Putamen (tissue), 1 donor: ENCODE measurements around the gene GLP2R.

ENCODE experiments used
- DNase-seq: peaks from one replicate; pipeline ENCODE4 v3.0.0-alpha.2; 2016; ENCODE audit warnings: low spot score

Gene GLP2R

DNA sequence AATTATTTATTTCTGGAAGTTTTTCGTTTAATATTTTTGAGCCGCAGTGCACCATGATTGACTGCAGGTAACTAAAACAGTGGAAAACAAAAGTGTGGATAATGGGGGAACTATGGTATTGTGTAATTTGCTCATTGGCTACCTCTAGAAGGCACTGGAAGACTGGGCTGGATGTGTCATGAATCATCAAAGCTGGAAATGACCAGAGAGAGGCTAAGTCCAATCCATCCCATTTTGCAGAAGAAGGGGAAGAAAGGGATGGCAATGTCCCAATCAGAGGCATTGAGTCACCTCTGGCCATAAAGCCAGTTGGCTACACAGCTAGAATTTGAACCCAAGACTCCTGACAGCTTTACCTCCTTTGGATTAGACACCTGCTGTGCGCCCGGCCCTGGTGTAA is 29.3 kb downstream of the GLP2R start:
- no peak for DNase-seq

- no peak for DNase-seq
These were observed 34.1 kb downstream of the GLP2R start for GRCh38 chr17:9859781-9860180.

- no peak for DNase-seq
These were observed 35.1 kb downstream of the GLP2R start for GRCh38 chr17:9860851-9861250.

- DNase-seq, result no peak
These were observed 36.5 kb downstream of the GLP2R start for GRCh38 chr17:9862220-9862619.

DNA sequence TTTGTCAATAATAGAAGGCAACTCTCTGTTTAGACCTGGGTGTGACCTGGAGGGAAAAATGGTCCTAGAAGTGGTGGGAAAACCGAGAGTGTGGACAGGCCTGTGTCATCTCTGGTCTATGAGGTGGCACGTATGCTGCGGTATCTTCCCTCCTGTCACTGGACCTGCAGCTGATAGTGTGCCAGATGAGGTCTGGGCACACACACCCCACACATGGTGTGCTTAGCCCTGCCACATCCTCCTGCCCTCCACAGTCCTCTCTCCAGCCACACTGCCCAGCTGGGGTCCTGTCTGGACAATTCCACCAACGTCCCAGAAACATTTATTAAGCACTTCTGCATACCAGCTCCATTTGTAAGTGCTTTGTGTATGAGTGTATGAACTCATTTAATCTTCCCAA is 37.2 kb downstream of the GLP2R start:
- no peak for DNase-seq

- no peak for DNase-seq
These were observed 39.9 kb downstream of the GLP2R start for GRCh38 chr17:9865586-9865985.

GRCh38 chr17:9868552-9868951 is 42.8 kb downstream of the GLP2R start:
- DNase-seq, result no peak

- no peak for DNase-seq
These were observed 47.1 kb downstream of the GLP2R start for GRCh38 chr17:9872852-9873251.

- no peak for DNase-seq
These were observed 49.0 kb downstream of the GLP2R start for GRCh38 chr17:9874722-9875121.

- DNase-seq, result peak; percentile 17
These were observed 49.7 kb downstream of the GLP2R start for GRCh38 chr17:9875441-9875840.

- DNase-seq, result peak; percentile 7
These were observed 52.6 kb downstream of the GLP2R start for GRCh38 chr17:9878356-9878755.

GRCh38 chr17:9878786-9879525 is 53.2 kb downstream of the GLP2R start:
- DNase-seq, result no peak

DNA sequence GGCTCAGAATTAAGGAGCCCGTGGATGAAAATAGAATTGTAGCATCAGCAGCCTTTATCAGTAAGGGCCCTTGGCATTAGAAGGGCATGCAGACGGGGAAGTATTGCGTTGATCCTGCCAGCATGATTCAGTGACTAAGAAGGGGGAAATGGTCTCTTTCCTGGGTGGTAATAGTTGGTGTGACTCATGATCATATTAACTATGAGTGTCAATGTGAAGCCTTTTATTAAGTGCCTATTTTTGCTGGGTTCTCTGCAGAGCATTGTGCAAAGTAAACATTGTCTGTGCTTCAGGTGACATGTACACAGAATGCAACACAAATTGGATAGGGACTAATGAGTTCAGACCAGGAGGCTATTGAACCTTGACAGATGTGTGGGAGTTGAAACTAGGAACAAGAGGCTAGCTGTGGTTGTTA is 54.9 kb downstream of the GLP2R start:
- DNase-seq, result peak; percentile 37

DNA sequence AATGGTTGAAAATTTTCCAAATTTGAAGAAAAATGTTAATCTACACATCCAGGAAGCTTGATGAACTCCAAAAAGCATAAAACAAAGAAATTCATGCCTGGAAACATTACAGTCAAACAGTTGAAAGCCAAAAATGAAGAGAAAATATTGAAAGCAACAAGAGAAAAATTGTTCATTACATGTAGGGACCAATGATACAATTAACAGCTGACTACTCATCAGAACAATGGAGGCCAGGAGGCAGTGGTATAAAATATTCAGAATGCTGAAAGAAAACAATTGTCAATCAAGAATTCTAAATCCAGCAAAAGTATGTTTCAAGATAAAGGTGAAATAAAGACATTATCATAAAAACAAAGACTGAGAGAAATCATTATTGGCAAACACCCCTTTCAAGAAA is 57.7 kb downstream of the GLP2R start:
- DNase-seq, result no peak

- DNase-seq, result peak; percentile 20
These were observed 60.6 kb downstream of the GLP2R start for GRCh38 chr17:9886141-9886930.

GRCh38 chr17:9887508-9887907 is 61.8 kb downstream of the GLP2R start:
- no peak for DNase-seq

DNA sequence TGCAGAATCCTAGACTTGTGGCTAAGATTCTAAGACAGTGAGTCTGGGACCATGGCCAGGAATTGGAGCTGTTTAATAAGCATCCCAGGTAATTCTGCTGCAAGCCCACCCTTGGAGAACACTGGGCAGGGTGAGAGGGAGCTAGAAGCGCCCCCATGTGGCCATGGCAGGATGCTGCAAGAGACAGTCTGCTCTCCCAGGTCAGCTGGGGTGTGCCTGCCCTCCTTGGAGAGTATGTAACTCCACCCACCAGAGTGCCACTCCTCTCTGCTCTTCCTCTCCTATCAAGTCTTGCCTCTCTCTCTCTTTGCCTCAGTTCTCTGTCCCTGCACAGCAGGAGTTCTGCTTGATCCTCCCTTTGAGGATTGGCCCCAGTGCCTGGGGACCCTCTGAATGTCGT is 64.4 kb downstream of the GLP2R start:
- DNase-seq, result no peak

- DNase-seq, result no peak
These were observed 67.8 kb downstream of the GLP2R start for GRCh38 chr17:9893411-9894012.

GRCh38 chr17:9894231-9894630 is 68.5 kb downstream of the GLP2R start:
- DNase-seq, result no peak

DNA sequence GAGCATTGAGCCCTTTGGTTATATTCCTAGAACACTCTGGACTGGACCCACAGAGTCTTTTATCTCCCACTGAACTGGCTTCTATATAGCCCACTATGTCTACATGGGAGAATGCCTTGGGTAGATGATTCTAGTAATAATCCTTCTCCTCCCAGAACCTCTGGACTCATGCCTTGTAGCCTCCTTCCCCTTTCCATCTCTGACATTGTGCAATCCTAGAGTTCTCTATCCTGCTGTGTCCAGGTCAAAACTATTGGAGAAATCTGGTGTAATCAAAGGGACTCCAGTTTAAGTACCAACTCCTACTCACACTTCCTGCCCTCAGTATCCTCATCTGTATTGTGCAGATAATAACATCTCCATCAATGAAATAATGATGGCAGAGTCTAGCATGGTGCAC is 70.2 kb downstream of the GLP2R start:
- no peak for DNase-seq

DNA sequence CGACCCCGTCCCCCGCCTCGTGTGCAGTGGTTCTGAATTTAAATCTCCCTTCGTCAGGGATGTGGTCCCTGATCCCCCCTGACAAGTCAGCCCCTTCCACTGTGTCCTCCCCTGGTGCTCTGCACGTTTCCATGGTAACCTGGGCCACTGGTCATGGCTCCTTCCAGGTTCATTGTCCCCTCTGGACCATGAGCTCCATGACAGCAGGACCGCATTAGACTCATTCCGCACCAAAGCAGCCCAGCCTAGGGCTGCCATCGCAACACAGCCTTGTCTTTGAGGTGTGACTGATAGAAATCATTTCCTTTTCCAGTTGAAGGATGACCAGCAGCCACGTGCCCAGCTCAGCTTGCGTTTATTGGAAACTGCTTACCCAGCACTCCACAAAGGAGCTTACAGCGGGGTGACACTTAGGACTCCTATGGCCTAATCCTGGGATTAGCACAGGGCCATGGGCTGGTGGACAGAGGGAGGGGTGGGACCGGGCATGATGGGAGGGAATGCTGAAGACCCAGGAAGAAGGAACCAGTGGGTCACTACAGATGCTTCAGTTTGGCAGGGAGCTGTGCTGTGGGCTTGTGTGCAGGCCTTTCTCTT is 71.7 kb downstream of the GLP2R start:
- DNase-seq, result no peak

- no peak for DNase-seq
These were observed 73.1 kb downstream of the GLP2R start for GRCh38 chr17:9898812-9899211.
